ENCODE results near the gene FDXACB1. TPM values are rescaled to one million over a fixed set of nuclear protein-coding genes. Genes with fewer than 3 reads are reported as not detected.

FDXACB1 gene
- total and polyA plus RNA-seq, 9 donors = 1.3 to 2.9 (median 1.8) TPM

- Histone ChIP-seq H3K9me3 (no peaks in the 10 kb centered on the region), H3K4me3 (no peak overlapping the region), H3K27me3 (no peaks in the 10 kb centered on the region), H3K27ac (no peak overlapping the region), H3K36me3 (no peaks in the 10 kb centered on the region), H3K4me1 (ENCODE audit: insufficient read depth) (no peaks in the 10 kb centered on the region)
- TF ChIP-seq, protein P1, sequence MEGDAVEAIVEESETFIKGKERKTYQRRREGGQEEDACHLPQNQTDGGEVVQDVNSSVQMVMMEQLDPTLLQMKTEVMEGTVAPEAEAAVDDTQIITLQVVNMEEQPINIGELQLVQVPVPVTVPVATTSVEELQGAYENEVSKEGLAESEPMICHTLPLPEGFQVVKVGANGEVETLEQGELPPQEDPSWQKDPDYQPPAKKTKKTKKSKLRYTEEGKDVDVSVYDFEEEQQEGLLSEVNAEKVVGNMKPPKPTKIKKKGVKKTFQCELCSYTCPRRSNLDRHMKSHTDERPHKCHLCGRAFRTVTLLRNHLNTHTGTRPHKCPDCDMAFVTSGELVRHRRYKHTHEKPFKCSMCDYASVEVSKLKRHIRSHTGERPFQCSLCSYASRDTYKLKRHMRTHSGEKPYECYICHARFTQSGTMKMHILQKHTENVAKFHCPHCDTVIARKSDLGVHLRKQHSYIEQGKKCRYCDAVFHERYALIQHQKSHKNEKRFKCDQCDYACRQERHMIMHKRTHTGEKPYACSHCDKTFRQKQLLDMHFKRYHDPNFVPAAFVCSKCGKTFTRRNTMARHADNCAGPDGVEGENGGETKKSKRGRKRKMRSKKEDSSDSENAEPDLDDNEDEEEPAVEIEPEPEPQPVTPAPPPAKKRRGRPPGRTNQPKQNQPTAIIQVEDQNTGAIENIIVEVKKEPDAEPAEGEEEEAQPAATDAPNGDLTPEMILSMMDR (IDR thresholded peaks at IDR 0.05) = peak; percentile 74 to 94 (median 87)
- TF ChIP-seq POLR2A (IDR thresholded peaks at IDR 0.05) (peak; percentile 9), EP300 (IDR thresholded peaks at IDR 0.05) (no peak)
- peak; percentile 82 to 93 (median 91) for DNase-seq
- WGBS, 3 donors = 20 to 25% (median 20%) methylated on average over 10 of the region's 10 CpGs
- intact Hi-C loops (cut with DNase I) = loop anchor here in 3 of 4 donors (5.0 to 10.0 kb wide), 4 partner anchors 67 to 279 kb away; no protein-coding TSS in a partner anchor
Measured at GRCh38 chr11:111841370-111842053, 37.5 kb downstream of the FDXACB1 start.

DNA sequence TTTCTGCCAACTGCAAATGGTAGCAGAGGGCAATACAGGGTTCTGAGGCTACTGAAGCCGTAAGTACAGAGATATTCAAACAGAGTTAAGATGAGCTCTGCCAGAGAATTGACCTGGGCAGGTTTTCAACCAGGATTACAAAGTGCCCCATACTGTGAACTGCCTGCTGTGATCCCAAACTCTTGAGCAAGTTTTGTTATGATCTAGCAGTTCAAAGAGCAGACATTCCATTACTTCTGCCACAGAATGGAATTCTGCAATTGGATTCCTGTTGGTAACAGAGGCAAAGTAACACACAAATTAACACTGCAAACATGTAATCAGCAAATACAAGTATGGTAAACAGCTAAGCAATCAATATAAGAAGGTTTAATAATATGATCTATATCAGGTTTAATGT, 38.8 kb downstream of the FDXACB1 start:
- intact Hi-C loops (cut with DNase I) = loop anchor here in 3 of 4 donors (5.0 to 10.0 kb wide), 4 partner anchors 65 to 278 kb away; no protein-coding TSS in a partner anchor
- WGBS, 3 donors = 76 to 84% (median 77%) methylated on average over 1 of the region's 1 CpG

DNA sequence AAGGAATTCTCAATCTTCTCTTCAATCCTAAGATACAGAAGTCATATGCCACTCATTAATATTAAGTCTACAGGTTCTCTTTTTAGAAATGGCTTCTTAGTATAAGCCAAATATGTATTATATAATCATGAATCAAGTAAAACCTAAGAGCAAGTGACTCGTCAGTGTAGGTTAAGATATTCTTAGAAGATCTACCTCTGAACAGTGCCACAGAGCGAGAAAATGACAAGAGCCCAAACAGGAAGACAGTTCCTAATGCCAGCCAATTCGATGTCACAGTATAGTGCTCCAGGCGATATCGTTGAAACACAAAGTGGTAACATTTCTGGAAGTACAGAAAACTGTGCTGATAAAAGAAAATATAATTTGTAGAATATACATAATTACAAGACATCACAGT, 40.9 kb downstream of the FDXACB1 start:
- 93 to 96% (median 95%) methylated on average over 5 of the region's 5 CpGs for WGBS, 3 donors
- no peak for TF ChIP-seq EP300 (IDR thresholded peaks at IDR 0.05)
- TF ChIP-seq POLR2A (IDR thresholded peaks at IDR 0.05) = no peak
- TF ChIP-seq, protein P1 (IDR thresholded peaks at IDR 0.05) = no peak
- no peak overlapping the region for H3K4me3 ChIP-seq
- no peaks in the 10 kb centered on the region for H3K36me3 ChIP-seq
- H3K9me3 ChIP-seq = no peaks in the 10 kb centered on the region
- no peaks in the 10 kb centered on the region for H3K27me3 ChIP-seq
- H3K4me1 ChIP-seq (ENCODE audit: insufficient read depth) = no peaks in the 10 kb centered on the region
- intact Hi-C loops (cut with DNase I) = loop anchor here in 1 of 4 donors (5.0 kb wide), 1 partner anchor 266 kb away; no protein-coding TSS in a partner anchor
- no peak overlapping the region for H3K27ac ChIP-seq
- DNase-seq = no peak

More for the DNA sequence above, 38.8 kb downstream of the FDXACB1 start:
- Histone ChIP-seq H3K36me3 (no peaks in the 10 kb centered on the region), H3K4me1 (ENCODE audit: insufficient read depth) (no peaks in the 10 kb centered on the region), H3K9me3 (no peaks in the 10 kb centered on the region), H3K27ac (no peak overlapping the region), H3K27me3 (no peaks in the 10 kb centered on the region), H3K4me3 (no peak overlapping the region)
- TF ChIP-seq EP300 (IDR thresholded peaks at IDR 0.05) (no peak), POLR2A (IDR thresholded peaks at IDR 0.05) (no peak)
- TF ChIP-seq, protein P1 (IDR thresholded peaks at IDR 0.05) = no peak
- DNase-seq = no peak

- TF ChIP-seq, protein P1 (IDR thresholded peaks at IDR 0.05) = no peak
- no peak for TF ChIP-seq EP300 (IDR thresholded peaks at IDR 0.05)
- TF ChIP-seq POLR2A (IDR thresholded peaks at IDR 0.05) = no peak
- intact Hi-C loops (cut with DNase I) = loop anchor here in 1 of 4 donors (5.0 kb wide), 1 partner anchor 265 kb away; no protein-coding TSS in a partner anchor
- no peaks in the 10 kb centered on the region for H3K36me3 ChIP-seq
Measured at GRCh38 chr11:111837366-111837891, 41.5 kb downstream of the FDXACB1 start.

More at GRCh38 chr11:111837366-111837891, 41.5 kb downstream of the FDXACB1 start:
- Histone ChIP-seq H3K4me1 (ENCODE audit: insufficient read depth) (no peaks in the 10 kb centered on the region), H3K9me3 (no peaks in the 10 kb centered on the region), H3K4me3 (no peak overlapping the region), H3K27ac (no peak overlapping the region), H3K27me3 (no peaks in the 10 kb centered on the region)
- no peak for DNase-seq
- 90 to 93% (median 91%) methylated on average over 5 of the region's 5 CpGs for whole genome bisulfite sequencing, 3 donors
